ENCODE results near the gene OTOF. TPM values are rescaled to one million over a fixed set of nuclear protein-coding genes. Genes with fewer than 3 reads are reported as not detected.

The OTOF gene
- total and polyA plus RNA-seq, 9 of the 15 experiments (the other 6 are each of a cell fraction or from before 2014, with no cell fraction given), result 0.03 to 0.11 (median 0.06) TPM; not detected in 5

DNA sequence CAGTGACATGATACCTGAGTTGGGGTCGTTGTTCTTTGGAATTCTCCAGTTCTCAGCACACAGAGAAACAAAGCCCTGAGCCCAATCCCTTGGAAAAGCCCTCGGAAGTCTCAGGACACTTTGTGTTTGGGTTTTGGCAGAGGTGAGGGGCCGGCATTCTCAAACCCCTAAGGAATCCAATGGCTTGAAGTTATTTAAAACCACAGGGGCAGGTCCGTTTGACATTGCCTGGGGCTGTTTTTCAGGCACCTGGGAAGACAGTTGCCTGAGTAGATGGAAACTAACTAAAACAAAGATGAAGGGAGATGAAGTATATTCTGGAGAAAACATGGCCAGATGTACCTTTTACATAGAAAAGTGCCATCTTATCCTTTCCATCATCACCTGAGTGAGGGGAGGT, 22.5 kb upstream of the OTOF start:
- peaks cover 27 to 32% of the 10 kb centered on the region in 2 experiments for H3K27me3 ChIP-seq (ENCODE audit: control insufficient read depth in 2 of 2, insufficient read depth in 2 of 2, low read length in 2 of 2)
- no peak overlapping the region for H3K9ac ChIP-seq (ENCODE audit: insufficient read depth in 1 of 2, low read depth in 2 of 2, low read length in 2 of 2)
- CTCF ChIA-PET (ENCODE audit: low intra/inter-chr PET ratio), result no interaction called here
- H3K9me3 ChIP-seq (replicated peaks; ENCODE audit: control insufficient read depth, insufficient read depth, low read depth, low read length), result no peaks in the 10 kb centered on the region
- H3K4me3 ChIP-seq, result no peak overlapping the region
- no peak for FAIRE-seq
- H3K4me2 ChIP-seq (ENCODE audit: insufficient read depth, low read length), result no peak overlapping the region
- TF ChIP-seq MTA3 (IDR thresholded peaks at IDR 0.05; ENCODE audit: borderline replicate concordance), result no peak
- TF ChIP-seq RBM22 (IDR thresholded peaks at IDR 0.05; ENCODE audit: low read depth, low read length, poor library complexity, severe bottlenecking), result no peak
- no peak for TF ChIP-seq PHTF2 (CRISPR knock-in tag; IDR thresholded peaks at IDR 0.05)
- TF ChIP-seq PTBP1 (IDR thresholded peaks at IDR 0.05; ENCODE audit: low read depth, low read length), result no peak
- no peaks in the 10 kb centered on the region for H4K20me1 ChIP-seq (replicated peaks; ENCODE audit: control insufficient read depth, insufficient read depth, low read length)
- peaks cover 0 to 13% of the 10 kb centered on the region in 2 experiments; a peak in 3 of 5 replicates for H3K4me1 ChIP-seq (replicated peaks in 1 of 2; ENCODE audit: control insufficient read depth in 2 of 2, insufficient read depth in 2 of 2, low read length in 2 of 2)
- ATAC-seq, result no peak
- H3K79me2 ChIP-seq (ENCODE audit: control insufficient read depth, insufficient read depth, low read length), result no peaks in the 10 kb centered on the region
- intact Hi-C loops (cut with micrococcal nuclease), result loop anchor here (10.0 kb wide), 1 partner anchor 244 kb away; no protein-coding TSS in a partner anchor
- DNase-seq (ENCODE audit: extremely low read depth in 1 of 4, low spot score in 3 of 4), result no peak
- WGBS (ENCODE audit: insufficient coverage, low coverage, missing lambda C conversion rate), result 4% methylated on average over 4 of the region's 4 CpGs
- no peaks in the 10 kb centered on the region for H3K9me1 ChIP-seq (ENCODE audit: control insufficient read depth, insufficient read depth, low read length)
- POLR2A ChIA-PET, result interaction anchor here (0.7 kb wide), 1 partner anchor 187 kb away, joined by 3 read pairs; no protein-coding TSS in a partner anchor
- H3K36me3 ChIP-seq (ENCODE audit: control insufficient read depth, insufficient read depth, low read length), result no peaks in the 10 kb centered on the region
- H2AFZ ChIP-seq (ENCODE audit: low read depth, low read length), result no peak overlapping the region
- H3K27ac ChIP-seq (ENCODE audit: extremely low read depth, low read depth, low read length), result no peak overlapping the region
- in situ Hi-C loops (cut with MboI), result no loop called here
- BruUV-seq (replicated peaks), result no TSS peak

DNA sequence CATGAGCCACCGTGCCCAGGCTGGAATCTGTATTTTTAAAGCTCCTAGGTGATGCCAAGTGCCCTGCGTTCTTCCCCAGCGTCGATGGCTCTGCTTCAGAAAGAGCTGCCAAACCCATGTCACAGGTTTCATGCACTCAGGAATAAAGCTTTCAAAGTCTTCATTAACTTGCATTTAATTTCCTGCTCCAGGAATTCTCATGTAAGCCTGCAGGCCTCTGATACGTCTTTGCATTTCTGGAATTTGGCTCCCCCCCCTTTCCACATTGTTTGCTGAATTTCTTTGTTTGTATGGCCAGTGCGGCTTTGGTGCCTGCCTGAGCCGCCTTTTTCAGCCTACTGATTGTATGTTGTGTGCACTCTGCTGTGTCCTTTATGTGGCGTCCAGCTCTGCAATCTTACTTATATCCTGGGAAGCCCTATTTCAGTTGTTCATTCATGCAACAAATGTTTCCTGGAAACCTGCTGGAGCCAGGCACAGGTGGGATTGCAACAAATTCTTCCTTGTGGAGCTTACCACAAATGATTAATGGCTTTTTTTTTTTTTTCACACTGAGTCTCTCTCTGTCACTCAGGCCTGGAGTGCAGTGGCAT, 17.9 kb upstream of the OTOF start:
- H3K4me1 ChIP-seq (replicated peaks in 1 of 2; ENCODE audit: control insufficient read depth in 2 of 2, insufficient read depth in 2 of 2, low read length in 2 of 2), result peaks cover 17% of the 10 kb centered on the region in 2 experiments
- peaks cover 25 to 27% of the 10 kb centered on the region in 2 experiments for H3K27me3 ChIP-seq (ENCODE audit: control insufficient read depth in 2 of 2, insufficient read depth in 2 of 2, low read length in 2 of 2)
- no peak overlapping the region for H3K4me3 ChIP-seq
- H3K36me3 ChIP-seq (ENCODE audit: control insufficient read depth, insufficient read depth, low read length), result no peaks in the 10 kb centered on the region
- ATAC-seq (no peak), FAIRE-seq (no peak), DNase-seq (ENCODE audit: extremely low read depth in 1 of 4, low spot score in 3 of 4) (no peak)
- no peak overlapping the region for H3K9ac ChIP-seq (ENCODE audit: insufficient read depth in 1 of 2, low read depth in 2 of 2, low read length in 2 of 2)
- H3K9me3 ChIP-seq (replicated peaks; ENCODE audit: control insufficient read depth, insufficient read depth, low read depth, low read length), result no peaks in the 10 kb centered on the region
- intact Hi-C loops (cut with micrococcal nuclease) (no loop called here), in situ Hi-C loops (cut with MboI) (no loop called here)
- no TSS peak for BruUV-seq (replicated peaks)
- no peak overlapping the region for H2AFZ ChIP-seq (ENCODE audit: low read depth, low read length)
- H3K79me2 ChIP-seq (ENCODE audit: control insufficient read depth, insufficient read depth, low read length), result no peaks in the 10 kb centered on the region
- WGBS (ENCODE audit: insufficient coverage, low coverage, missing lambda C conversion rate), result 39% methylated on average over 8 of the region's 8 CpGs
- H3K4me2 ChIP-seq (ENCODE audit: insufficient read depth, low read length), result no peak overlapping the region
- H3K9me1 ChIP-seq (ENCODE audit: control insufficient read depth, insufficient read depth, low read length), result no peaks in the 10 kb centered on the region
- H3K27ac ChIP-seq (ENCODE audit: extremely low read depth, low read depth, low read length), result no peak overlapping the region
- POLR2A ChIA-PET, result interaction anchor here (1.1 to 1.6 kb wide), 2 partner anchors 9 to 40 kb away, joined by 3 read pairs; no protein-coding TSS in a partner anchor
- TF ChIP-seq MEIS2 (IDR thresholded peaks at IDR 0.05; ENCODE audit: partially characterized antibody) (peak; percentile 28), SRSF3 (IDR thresholded peaks at IDR 0.05; ENCODE audit: insufficient read depth, low read length) (no peak)
- H4K20me1 ChIP-seq (replicated peaks; ENCODE audit: control insufficient read depth, insufficient read depth, low read length), result no peaks in the 10 kb centered on the region
- CTCF ChIA-PET (ENCODE audit: low intra/inter-chr PET ratio), result interaction anchor here (0.6 kb wide), 1 partner anchor 645 kb away, joined by 3 read pairs; no protein-coding TSS in a partner anchor
